GM12873 (cell line): Measurements from ENCODE around the gene MYBPC2.

Source experiments
- TF ChIP-seq, protein P1 (sequence below): IDR thresholded peaks from 2 replicates; pipeline ENCODE4 v1.5.1; 2012; ENCODE audit warnings: low read depth, mild to moderate bottlenecking, moderate library complexity, low read length, control low read depth; ENCODE audit not compliant: insufficient read depth; ENCODE audit errors: missing control alignments

The MYBPC2 gene

DNA sequence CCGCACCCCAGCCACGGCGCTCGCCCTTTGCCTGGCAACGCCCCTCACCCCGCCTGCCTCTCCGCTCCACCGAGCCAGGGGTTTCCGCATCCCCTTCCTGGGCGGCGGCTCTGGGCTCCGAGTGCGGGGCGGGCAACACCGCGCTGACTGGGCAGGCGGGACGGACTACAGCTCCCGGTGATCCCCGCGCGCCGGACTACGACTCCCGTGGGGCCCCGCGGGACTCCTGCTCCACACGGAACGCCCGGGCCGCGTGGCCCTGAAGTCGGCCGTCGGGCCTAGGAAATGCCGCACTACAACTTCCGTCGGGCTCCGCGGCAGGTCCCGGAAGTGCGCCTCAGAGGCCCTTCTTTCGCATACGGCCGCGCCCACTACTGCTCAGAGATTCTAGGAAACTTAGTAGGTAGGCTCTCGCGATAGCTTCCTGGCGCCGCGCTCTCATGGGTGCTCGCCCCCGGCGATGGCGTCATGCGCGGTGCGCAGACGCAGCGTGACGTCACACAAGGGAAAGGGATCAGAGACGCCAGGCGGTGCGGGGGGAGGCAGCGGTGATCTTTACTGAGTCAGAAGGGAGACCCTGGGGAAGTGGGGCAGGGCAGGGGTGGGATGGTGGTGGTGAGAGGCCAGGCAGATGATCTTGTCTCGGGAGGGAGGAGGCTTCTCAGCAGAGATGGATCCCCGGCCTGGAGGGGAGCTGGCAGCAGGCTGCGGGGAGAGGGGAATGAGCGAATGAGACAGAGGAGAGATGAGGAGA lies 78.6 kb downstream of the MYBPC2 start, which contains the start of gene JOSD2:
JOSD2 (minus strand) TSS at position 123 of the 754 bp plus-strand sequence. CDS start 760 bp downstream, outside the sequence.
- TF ChIP-seq, protein P1, sequence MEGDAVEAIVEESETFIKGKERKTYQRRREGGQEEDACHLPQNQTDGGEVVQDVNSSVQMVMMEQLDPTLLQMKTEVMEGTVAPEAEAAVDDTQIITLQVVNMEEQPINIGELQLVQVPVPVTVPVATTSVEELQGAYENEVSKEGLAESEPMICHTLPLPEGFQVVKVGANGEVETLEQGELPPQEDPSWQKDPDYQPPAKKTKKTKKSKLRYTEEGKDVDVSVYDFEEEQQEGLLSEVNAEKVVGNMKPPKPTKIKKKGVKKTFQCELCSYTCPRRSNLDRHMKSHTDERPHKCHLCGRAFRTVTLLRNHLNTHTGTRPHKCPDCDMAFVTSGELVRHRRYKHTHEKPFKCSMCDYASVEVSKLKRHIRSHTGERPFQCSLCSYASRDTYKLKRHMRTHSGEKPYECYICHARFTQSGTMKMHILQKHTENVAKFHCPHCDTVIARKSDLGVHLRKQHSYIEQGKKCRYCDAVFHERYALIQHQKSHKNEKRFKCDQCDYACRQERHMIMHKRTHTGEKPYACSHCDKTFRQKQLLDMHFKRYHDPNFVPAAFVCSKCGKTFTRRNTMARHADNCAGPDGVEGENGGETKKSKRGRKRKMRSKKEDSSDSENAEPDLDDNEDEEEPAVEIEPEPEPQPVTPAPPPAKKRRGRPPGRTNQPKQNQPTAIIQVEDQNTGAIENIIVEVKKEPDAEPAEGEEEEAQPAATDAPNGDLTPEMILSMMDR, result no peak

GRCh38 chr19:50512112-50512998 lies 79.7 kb downstream of the MYBPC2 start:
- TF ChIP-seq, protein P1, result no peak

DNA sequence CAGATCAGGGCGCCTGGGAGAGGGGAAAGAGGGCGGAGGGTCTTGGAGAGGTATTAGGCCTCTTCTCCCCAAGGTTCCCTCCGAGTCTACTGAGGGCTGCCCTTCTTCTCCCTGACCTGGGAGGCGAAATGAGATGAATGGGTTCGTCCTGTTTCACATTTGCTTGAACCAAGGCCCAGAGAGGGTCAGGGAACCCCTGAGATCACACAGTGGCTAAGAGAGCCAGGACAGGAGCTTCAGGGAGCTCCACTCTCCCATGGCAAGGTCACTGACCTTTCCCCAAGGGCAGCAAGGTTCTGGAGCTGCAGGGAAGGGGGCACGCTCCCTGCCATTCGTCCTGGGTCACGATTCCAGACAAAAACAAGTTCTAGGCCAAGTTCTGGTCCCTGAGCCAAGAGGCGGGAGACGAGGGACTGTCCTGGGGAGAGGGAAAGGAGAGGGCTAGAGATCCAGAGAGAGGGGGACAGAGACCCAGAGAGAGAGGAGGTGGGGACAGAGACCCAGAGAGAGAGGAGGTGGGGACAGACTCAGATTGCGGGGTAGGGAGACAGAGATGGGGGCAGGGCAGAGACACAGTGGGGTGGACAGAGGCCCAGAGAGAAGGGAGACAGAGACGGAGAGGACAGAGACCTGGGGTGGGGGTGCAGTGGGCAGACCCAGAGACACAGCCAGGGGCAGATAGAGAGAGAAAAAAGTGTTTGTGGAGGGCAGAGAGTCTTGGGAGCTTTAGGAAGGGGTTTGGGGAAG lies 80.5 kb downstream of the MYBPC2 start:
- TF ChIP-seq, protein P1, result no peak

GRCh38 chr19:50513746-50514345 lies 81.2 kb downstream of the MYBPC2 start, which contains the start of gene ASPDH:
Gene ASPDH, minus strand, starts transcription at chr19:50513913. Its CDS starts 90 bp downstream, at chr19:50513823.
- TF ChIP-seq, protein P1, result no peak

DNA sequence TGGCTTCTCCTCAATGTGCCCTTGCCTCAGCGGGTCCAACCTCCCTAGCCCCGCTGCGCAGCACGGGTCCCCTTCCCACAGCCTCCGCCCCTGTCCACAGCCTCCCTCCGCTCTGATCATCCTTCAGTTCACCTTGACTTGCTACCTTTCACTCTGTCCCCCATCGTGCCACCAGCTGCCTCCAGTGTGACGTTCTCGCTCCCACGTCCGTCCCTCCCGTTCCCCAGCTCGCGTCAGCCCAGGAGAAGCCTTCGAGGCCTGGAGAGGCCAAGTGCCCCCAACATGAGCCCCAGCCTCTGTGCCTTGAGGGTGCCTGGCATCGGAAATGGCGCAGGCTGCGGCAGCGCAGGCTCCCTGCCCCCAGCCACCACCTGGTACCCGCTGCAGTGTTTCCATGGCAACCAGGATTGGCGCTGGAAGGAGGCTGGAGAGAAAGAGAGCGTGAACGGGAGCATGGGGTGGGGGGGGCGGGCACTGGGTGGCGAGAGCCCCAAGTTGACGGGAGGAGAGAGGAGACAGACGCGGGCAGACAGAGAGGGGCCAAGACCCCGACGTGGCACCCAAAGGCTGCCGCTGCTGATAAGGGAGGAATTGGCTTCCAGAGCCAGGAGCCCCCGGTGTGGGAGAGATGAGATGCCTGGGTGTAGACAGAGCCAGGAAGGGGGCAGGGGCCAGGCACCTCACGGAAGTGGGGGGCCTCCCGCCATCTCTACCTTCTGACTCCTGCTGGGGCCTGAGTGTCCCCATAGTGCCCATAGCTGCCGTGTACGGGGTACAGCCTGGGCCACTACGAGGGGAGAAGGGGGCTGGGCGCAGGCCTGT lies 81.9 kb downstream of the MYBPC2 start:
- TF ChIP-seq, protein P1, result no peak

GRCh38 chr19:50515168-50515561 lies 82.5 kb downstream of the MYBPC2 start:
- TF ChIP-seq, protein P1, result no peak
